ENCODE measurements around the gene MOG. TPM values are rescaled to one million over a fixed set of nuclear protein-coding genes. Genes with fewer than 3 reads are reported as not detected.

Gene MOG
- not detected for total RNA-seq

GRCh38 chr6:29656798-29657197, at the start of gene MOG:
Gene MOG, plus strand, starts transcription at chr6:29657092. Its CDS starts 118 bp downstream, at chr6:29657210.
- H3K9me3 Mint-ChIP-seq = no peaks in the 10 kb centered on the region
- no peak for ATAC-seq

GRCh38 chr6:29608131-29608530, 48.8 kb upstream of the MOG start:
- no peaks in the 10 kb centered on the region for H3K9me3 Mint-ChIP-seq
- DNase-seq (no peak), ATAC-seq (no peak)
- H3K36me3 Mint-ChIP-seq (ENCODE audit: insufficient read depth) = peaks cover 37% of the 10 kb centered on the region
- no peak overlapping the region for H3K4me3 Mint-ChIP-seq
- no peaks in the 10 kb centered on the region for H3K27me3 Mint-ChIP-seq (ENCODE audit: low read depth)
- no peaks in the 10 kb centered on the region for H3K4me1 Mint-ChIP-seq (ENCODE audit: low read depth)

More at GRCh38 chr6:29656798-29657197, at the start of gene MOG:
- H3K36me3 Mint-ChIP-seq (ENCODE audit: insufficient read depth) = no peaks in the 10 kb centered on the region
- no peak within 1 kb of the TSS for H3K4me3 Mint-ChIP-seq
- H3K4me1 Mint-ChIP-seq (ENCODE audit: low read depth) = peaks cover under 1% of the 10 kb centered on the region
- peaks cover 45% of the 10 kb centered on the region for H3K27me3 Mint-ChIP-seq (ENCODE audit: low read depth)
- no peak for DNase-seq

DNA sequence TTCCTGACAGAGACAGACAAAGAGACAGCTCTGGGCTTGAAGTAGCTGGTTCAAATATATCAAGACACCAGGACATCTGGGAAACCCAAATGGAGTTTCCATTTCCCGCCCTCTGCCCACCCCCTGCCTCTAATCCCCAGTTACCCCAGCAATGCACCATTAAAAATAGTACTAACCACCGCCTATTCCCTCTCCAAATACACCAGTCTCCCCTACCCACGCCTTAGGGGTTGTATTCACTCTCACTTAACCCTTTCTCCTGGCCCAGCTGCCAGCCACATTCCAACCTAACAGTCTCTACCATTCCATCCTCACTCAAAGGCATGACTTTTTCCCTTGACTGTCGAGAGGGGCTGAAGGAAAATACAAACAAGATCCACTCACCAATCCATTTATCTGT, 46.4 kb upstream of the MOG start:
- no peak overlapping the region for H3K4me3 Mint-ChIP-seq
- H3K36me3 Mint-ChIP-seq (ENCODE audit: insufficient read depth) = peaks cover 37% of the 10 kb centered on the region
- no peak for ATAC-seq
- no peaks in the 10 kb centered on the region for H3K27me3 Mint-ChIP-seq (ENCODE audit: low read depth)
- H3K4me1 Mint-ChIP-seq (ENCODE audit: low read depth) = no peaks in the 10 kb centered on the region
- no peak for DNase-seq
- no peaks in the 10 kb centered on the region for H3K9me3 Mint-ChIP-seq

DNA sequence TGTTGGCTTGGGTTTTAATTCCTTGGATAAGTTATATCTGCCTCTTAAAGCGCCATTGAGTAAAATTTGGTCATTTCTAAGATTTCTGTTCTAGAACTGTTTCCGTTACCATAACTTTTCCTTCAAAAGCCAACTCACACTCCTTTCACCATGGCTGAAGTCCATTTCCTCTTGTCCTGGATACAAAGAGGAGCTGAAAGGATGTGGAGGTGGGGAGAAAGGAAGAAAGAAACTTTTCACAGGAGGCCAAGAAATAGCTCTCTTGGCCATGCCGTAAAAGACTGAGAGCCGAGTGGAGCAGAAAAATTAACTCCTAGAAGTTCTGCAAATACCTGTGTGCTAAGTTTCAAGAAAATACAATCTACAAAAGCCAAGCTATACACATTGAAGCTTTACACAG, 45.5 kb upstream of the MOG start:
- Mint-ChIP-seq H3K36me3 (ENCODE audit: insufficient read depth) (peaks cover 37% of the 10 kb centered on the region), H3K9me3 (no peaks in the 10 kb centered on the region), H3K27me3 (ENCODE audit: low read depth) (no peaks in the 10 kb centered on the region), H3K4me1 (ENCODE audit: low read depth) (no peaks in the 10 kb centered on the region), H3K4me3 (no peak overlapping the region)
- ATAC-seq = no peak
- DNase-seq = no peak

GRCh38 chr6:29617782-29618554, 38.9 kb upstream of the MOG start:
- DNase-seq = no peak

GRCh38 chr6:29619578-29620160, 37.2 kb upstream of the MOG start:
- H3K9me3 Mint-ChIP-seq = no peaks in the 10 kb centered on the region
- DNase-seq = no peak
- H3K4me1 Mint-ChIP-seq (ENCODE audit: low read depth) = no peaks in the 10 kb centered on the region
- H3K36me3 Mint-ChIP-seq (ENCODE audit: insufficient read depth) = peaks cover 13% of the 10 kb centered on the region
- no peaks in the 10 kb centered on the region for H3K27me3 Mint-ChIP-seq (ENCODE audit: low read depth)
- no peak overlapping the region for H3K4me3 Mint-ChIP-seq
- ATAC-seq = no peak

More at GRCh38 chr6:29617782-29618554, 38.9 kb upstream of the MOG start:
- ATAC-seq = no peak
- Mint-ChIP-seq H3K9me3 (no peaks in the 10 kb centered on the region), H3K4me1 (ENCODE audit: low read depth) (no peaks in the 10 kb centered on the region), H3K27me3 (ENCODE audit: low read depth) (no peaks in the 10 kb centered on the region), H3K36me3 (ENCODE audit: insufficient read depth) (peaks cover 24% of the 10 kb centered on the region), H3K4me3 (no peak overlapping the region)

DNA sequence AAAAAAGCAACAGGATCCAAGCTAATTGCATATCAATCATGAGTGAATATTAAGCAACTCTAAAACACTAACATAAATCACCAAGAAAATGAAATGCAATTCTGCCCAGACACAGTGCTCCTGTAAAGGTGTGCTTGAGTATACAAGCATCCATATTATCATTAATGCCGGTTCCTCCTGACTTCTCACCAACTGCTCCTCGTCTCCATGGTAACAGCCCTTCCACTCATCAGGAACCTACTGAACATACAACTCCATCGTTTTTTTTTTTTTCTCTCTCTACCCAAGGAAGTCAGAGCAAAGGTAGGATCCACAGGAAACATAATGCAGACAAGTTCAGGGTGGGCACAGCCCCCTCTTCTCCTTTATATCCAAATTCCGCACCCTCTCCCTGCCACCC, 36.3 kb upstream of the MOG start:
- ATAC-seq (no peak), DNase-seq (no peak)
- no peaks in the 10 kb centered on the region for H3K4me1 Mint-ChIP-seq (ENCODE audit: low read depth)
- H3K27me3 Mint-ChIP-seq (ENCODE audit: low read depth) = no peaks in the 10 kb centered on the region
- peaks cover 13% of the 10 kb centered on the region for H3K36me3 Mint-ChIP-seq (ENCODE audit: insufficient read depth)
- no peaks in the 10 kb centered on the region for H3K9me3 Mint-ChIP-seq
- no peak overlapping the region for H3K4me3 Mint-ChIP-seq

GRCh38 chr6:29624520-29624961, 32.4 kb upstream of the MOG start:
- ATAC-seq (no peak), DNase-seq (no peak)
- Mint-ChIP-seq H3K27me3 (ENCODE audit: low read depth) (peaks cover 4% of the 10 kb centered on the region), H3K36me3 (ENCODE audit: insufficient read depth) (peaks cover 11% of the 10 kb centered on the region), H3K4me1 (ENCODE audit: low read depth) (peaks cover 14% of the 10 kb centered on the region), H3K9me3 (no peaks in the 10 kb centered on the region), H3K4me3 (no peak overlapping the region)

- Mint-ChIP-seq H3K9me3 (no peaks in the 10 kb centered on the region), H3K36me3 (ENCODE audit: insufficient read depth) (peaks cover 8% of the 10 kb centered on the region), H3K4me1 (ENCODE audit: low read depth) (peaks cover 18% of the 10 kb centered on the region), H3K27me3 (ENCODE audit: low read depth) (peaks cover 7% of the 10 kb centered on the region), H3K4me3 (no peak overlapping the region)
- no peak for ATAC-seq
- DNase-seq = no peak
Observed at GRCh38 chr6:29625337-29625930, 31.5 kb upstream of the MOG start.

DNA sequence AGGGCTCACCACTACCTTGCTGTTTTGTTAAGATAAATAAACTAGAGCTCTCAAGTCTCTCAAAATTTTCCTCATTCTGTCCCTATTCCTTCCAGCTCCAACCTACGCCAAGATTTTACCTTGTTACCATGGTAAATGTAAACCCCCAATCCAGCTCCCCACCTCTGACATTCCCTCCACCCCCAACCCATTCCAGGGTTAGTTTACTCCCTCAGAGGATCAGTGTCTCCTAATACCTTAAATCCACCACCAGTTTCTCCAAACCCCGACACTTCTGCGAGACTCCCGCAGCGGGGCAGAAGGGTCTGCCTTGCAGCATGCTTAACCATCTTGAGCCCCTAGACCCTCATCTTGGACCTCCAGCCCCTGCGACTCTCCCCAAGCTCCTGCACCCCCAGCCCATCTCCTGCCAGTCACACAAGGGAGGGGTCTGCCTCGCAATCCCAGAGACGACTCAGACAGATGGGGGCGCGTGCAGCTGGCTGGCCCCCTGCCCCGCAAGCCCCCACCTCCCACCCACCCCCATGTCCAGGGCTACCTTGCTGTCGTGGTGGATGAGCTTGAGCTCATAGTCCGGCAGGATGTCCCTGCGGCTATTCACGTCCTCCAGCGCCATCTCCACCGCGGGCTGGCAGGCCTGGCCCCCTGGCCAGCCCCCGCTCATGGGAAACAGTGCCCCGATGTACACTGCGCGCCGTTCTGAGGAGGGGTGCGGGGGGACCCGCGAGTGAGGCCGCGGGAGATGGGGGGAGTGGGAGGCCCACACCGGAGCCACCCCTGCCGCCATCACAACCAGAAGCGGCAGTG, 29.7 kb upstream of the MOG start:
- ATAC-seq (no peak), DNase-seq (no peak)
- Mint-ChIP-seq H3K36me3 (ENCODE audit: insufficient read depth) (no peaks in the 10 kb centered on the region), H3K4me1 (ENCODE audit: low read depth) (peaks cover 31% of the 10 kb centered on the region), H3K4me3 (peak overlapping the region; percentile 51), H3K27me3 (ENCODE audit: low read depth) (peaks cover 12% of the 10 kb centered on the region), H3K9me3 (no peaks in the 10 kb centered on the region)

DNA sequence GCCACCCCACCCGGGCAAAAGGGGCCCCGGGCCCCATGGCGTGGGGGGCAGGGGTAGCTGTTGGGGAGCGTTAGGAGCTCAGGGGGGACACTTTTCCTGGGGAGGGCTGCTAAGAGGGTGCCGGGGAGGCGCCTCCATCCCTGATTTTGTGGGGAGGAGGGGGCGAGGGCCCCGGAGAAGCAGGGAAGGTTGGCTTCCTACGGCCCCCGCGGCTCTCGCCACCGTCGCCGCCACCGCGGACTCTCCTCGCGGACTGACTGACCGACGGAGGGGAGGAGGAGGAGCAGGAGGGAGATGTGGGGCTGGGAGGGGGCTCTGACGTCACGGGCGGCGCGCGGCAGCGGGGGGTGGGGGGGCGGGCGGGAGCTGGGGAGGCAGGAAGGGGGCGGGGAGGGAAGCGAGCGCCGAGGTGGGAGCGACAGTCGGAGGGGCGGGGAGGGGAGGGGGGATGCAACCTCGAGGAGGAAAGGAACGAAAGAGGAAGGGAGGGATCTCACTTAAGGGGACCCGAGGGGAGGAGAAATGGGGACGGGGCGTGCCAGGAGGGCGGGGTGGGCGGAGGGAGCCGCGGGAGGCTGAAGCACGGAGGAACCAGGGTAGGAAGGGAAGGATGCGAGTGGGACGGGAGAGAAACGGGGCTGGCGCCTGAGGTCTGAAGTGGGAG, 29.0 kb upstream of the MOG start:
- no peaks in the 10 kb centered on the region for H3K9me3 Mint-ChIP-seq
- H3K27me3 Mint-ChIP-seq (ENCODE audit: low read depth) = peaks cover 12% of the 10 kb centered on the region
- peak overlapping the region; percentile 87 for H3K4me3 Mint-ChIP-seq
- peaks cover 32% of the 10 kb centered on the region for H3K4me1 Mint-ChIP-seq (ENCODE audit: low read depth)
- no peaks in the 10 kb centered on the region for H3K36me3 Mint-ChIP-seq (ENCODE audit: insufficient read depth)
- DNase-seq (peak; percentile 52), ATAC-seq (peak; percentile 36 to 41)

DNA sequence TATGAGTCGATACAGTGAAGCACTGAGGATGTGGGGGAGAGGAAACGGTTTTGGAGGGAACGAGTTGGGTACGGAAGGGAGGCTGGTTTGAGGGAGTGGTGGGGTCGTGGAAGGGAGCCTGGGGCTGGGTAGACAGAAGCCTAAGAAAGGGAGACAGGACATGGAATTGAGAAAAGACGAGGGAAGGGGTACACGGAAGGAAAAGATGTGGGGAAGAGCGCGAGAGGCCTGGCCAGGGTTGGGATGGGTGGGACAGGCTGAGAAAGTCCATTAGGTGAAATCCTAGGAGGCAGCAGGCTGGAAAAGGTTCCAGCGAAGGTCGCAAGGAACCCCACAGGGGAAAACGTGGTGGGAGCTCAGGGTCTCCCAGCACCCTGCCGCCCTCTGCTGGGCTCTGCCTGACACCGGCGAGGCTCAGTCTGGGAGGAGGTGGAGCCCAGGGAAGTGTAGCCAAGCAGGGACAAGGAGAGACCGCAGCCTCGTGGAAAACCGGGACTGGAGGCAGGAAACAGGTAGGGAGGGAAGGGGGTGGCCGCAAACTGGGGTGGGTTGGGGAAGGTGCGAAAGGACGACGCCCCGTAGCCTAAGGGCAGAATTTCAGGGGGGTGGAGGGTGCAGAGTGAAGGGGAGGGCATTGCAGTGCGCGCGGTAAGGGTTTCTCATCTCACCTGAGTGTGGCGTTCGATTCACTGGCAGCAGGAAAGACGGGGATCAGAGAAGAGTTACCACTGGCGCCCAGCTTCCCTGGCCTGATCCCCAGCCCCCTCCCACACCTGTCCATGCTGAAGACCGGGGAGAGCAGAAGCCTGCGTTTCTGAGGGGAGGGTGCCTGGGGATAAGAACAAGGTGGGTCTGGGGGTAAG, 28.2 kb upstream of the MOG start:
- Mint-ChIP-seq H3K27me3 (ENCODE audit: low read depth) (peaks cover 12% of the 10 kb centered on the region), H3K4me1 (ENCODE audit: low read depth) (peaks cover 37% of the 10 kb centered on the region), H3K36me3 (ENCODE audit: insufficient read depth) (no peaks in the 10 kb centered on the region), H3K9me3 (no peaks in the 10 kb centered on the region), H3K4me3 (peak overlapping the region; percentile 87)
- DNase-seq = peak; percentile 50
- ATAC-seq = peak; percentile 57 to 59

- DNase-seq (no peak), ATAC-seq (no peak)
- Mint-ChIP-seq H3K4me3 (peak overlapping the region; percentile 87), H3K4me1 (ENCODE audit: low read depth) (peaks cover 38% of the 10 kb centered on the region), H3K27me3 (ENCODE audit: low read depth) (peaks cover 12% of the 10 kb centered on the region), H3K36me3 (ENCODE audit: insufficient read depth) (no peaks in the 10 kb centered on the region), H3K9me3 (no peaks in the 10 kb centered on the region)
Observed at GRCh38 chr6:29629571-29629970, 27.3 kb upstream of the MOG start.

All from activated T-cell treated with anti-CD3 and anti-CD28 coated beads, Interleukin-2, amount 50 U/mL, for 4 hours (primary cell).